Neuronal stem cell (in vitro differentiated cells): ENCODE measurements around the gene RDM1.
A peak's percentile ranks its signal among the peaks of the same experiment; 100 is the strongest.

Experiments
- DNase-seq: peaks from one replicate; pipeline ENCODE4 v3.0.0-alpha.2; 2013; ENCODE audit warnings: low spot score
- H2AFZ ChIP-seq: one replicate; pipeline ENCODE4 v1.6.1; 2013; ENCODE audit warnings: mild to moderate bottlenecking, low read length, inconsistent platforms
- H2AK5ac ChIP-seq: 2 replicates; pipeline ENCODE4 v1.6.1; 2013; ENCODE audit warnings: low read depth, mild to moderate bottlenecking, inconsistent platforms, low read length, moderate library complexity, mixed read lengths
- H2BK120ac ChIP-seq: 2 replicates; pipeline ENCODE4 v1.6.1; 2013; ENCODE audit warnings: low read depth, mild to moderate bottlenecking, inconsistent platforms, low read length, moderate library complexity, mixed read lengths
- H2BK12ac ChIP-seq: one replicate; pipeline ENCODE4 v1.6.1; 2013; ENCODE audit warnings: low read length, inconsistent platforms
- H2BK15ac ChIP-seq: 2 replicates; pipeline ENCODE4 v1.6.1; 2013; ENCODE audit warnings: mild to moderate bottlenecking, low read length, inconsistent platforms, mixed read lengths
- H2BK5ac ChIP-seq: one replicate; pipeline ENCODE4 v1.6.1; 2013; ENCODE audit warnings: inconsistent platforms, mild to moderate bottlenecking, low read length, moderate library complexity
- H3K14ac ChIP-seq: one replicate; pipeline ENCODE4 v1.6.1; 2013; ENCODE audit warnings: low read length, inconsistent platforms
- H3K18ac ChIP-seq: 2 replicates; pipeline ENCODE4 v1.6.1; 2013; ENCODE audit warnings: low read length, inconsistent platforms
- H3K23ac ChIP-seq: 2 replicates; pipeline ENCODE4 v1.6.1; 2013; ENCODE audit warnings: low read depth, mild to moderate bottlenecking, mixed read lengths, low read length, inconsistent platforms; ENCODE audit not compliant: poor library complexity
- H3K27ac ChIP-seq: replicated peaks from 3 replicates; pipeline ENCODE4 v1.5.1; 2013; ENCODE audit warnings: low read length, inconsistent platforms
- H3K27me3 ChIP-seq, 3 experiments: 2 replicates each; pipeline ENCODE4 v1.6.1; 2013; ENCODE audit warnings: low read length in 3 of 3, mild to moderate bottlenecking in 2 of 3, inconsistent platforms in 1 of 3, low read depth in 1 of 3, mixed read lengths in 1 of 3, moderate library complexity in 1 of 3; ENCODE audit not compliant: control insufficient read depth in 3 of 3, insufficient read depth in 3 of 3
- H3K36me3 ChIP-seq, 2 donors: replicated peaks in 1 of 2; 2 replicates each; pipeline ENCODE4 v1.6.1; 2013; ENCODE audit warnings: low read length in 2 of 2; ENCODE audit not compliant: control insufficient read depth in 2 of 2, insufficient read depth in 2 of 2
- H3K4ac ChIP-seq: 2 replicates; pipeline ENCODE4 v1.6.1; 2013; ENCODE audit warnings: inconsistent platforms, mild to moderate bottlenecking, low read length, moderate library complexity
- H3K4me1 ChIP-seq, 2 donors: 1 replicate in 1 of 2; 2 replicates in 1 of 2; pipeline ENCODE4 v1.6.1; 2013; ENCODE audit warnings: low read length in 2 of 2, low read depth in 1 of 2; ENCODE audit not compliant: control insufficient read depth in 2 of 2, insufficient read depth in 1 of 2
- H3K4me2 ChIP-seq: one replicate; pipeline ENCODE4 v1.6.1; 2013; ENCODE audit warnings: mild to moderate bottlenecking, low read length, inconsistent platforms; ENCODE audit not compliant: insufficient read depth, poor library complexity, severe bottlenecking
- H3K4me3 ChIP-seq, 2 donors: 2 replicates each; pipeline ENCODE4 v1.5.1; 2013; ENCODE audit warnings: low read length in 2 of 2, mild to moderate bottlenecking in 2 of 2, inconsistent platforms in 1 of 2, moderate library complexity in 1 of 2
- H3K79me1 ChIP-seq: one replicate; pipeline ENCODE4 v1.6.1; 2013; ENCODE audit warnings: low read depth, mild to moderate bottlenecking, inconsistent platforms, low read length, moderate library complexity
- H3K9ac ChIP-seq: one replicate; pipeline ENCODE4 v1.6.1; 2013; ENCODE audit warnings: mild to moderate bottlenecking, low read depth, low read length, inconsistent platforms; ENCODE audit not compliant: poor library complexity
- H3K9me3 ChIP-seq, 2 donors: replicated peaks in 1 of 2; 2 replicates each; pipeline versions ENCODE3 to v1.6.1; 2013; ENCODE audit warnings: low read length in 2 of 2, mild to moderate bottlenecking in 2 of 2, inconsistent platforms in 1 of 2, low read depth in 1 of 2, mixed read lengths in 1 of 2, moderate library complexity in 1 of 2; ENCODE audit not compliant: control insufficient read depth in 2 of 2, insufficient read depth in 1 of 2
- H4K8ac ChIP-seq: one replicate; pipeline ENCODE4 v1.6.1; 2013; ENCODE audit warnings: low read depth, mild to moderate bottlenecking, inconsistent platforms, low read length, moderate library complexity
- H4K91ac ChIP-seq: one replicate; pipeline ENCODE4 v1.6.1; 2013; ENCODE audit warnings: low read length, low read depth, mild to moderate bottlenecking, inconsistent platforms; ENCODE audit not compliant: poor library complexity
- WGBS, 2 donors: extraction: QIAGEN DNeasy Blood & Tissue Kit; methylation state at CpG; one replicate each; pipeline ENCODE4 v1.1.7; 2013; ENCODE audit warnings: missing lambda C conversion rate in 2 of 2, mixed read lengths in 1 of 2; ENCODE audit not compliant: insufficient read length in 2 of 2, insufficient replicate concordance in 1 of 2; ENCODE audit errors: extremely low coverage in 2 of 2; 5-methylcytosine and 5-hydroxymethylcytosine counted together

The RDM1 gene

GRCh38 chr17:35969558-35970380 is 39.2 kb upstream of the RDM1 start:
- H3K4me2 ChIP-seq: no peak overlapping the region
- no peak overlapping the region for H3K23ac ChIP-seq
- H3K4me3 ChIP-seq: no peak overlapping the region
- no peak overlapping the region for H4K91ac ChIP-seq
- H3K9me3 ChIP-seq: no peaks in the 10 kb centered on the region
- H3K79me1 ChIP-seq: no peaks in the 10 kb centered on the region
- H2BK5ac ChIP-seq: no peak overlapping the region
- peaks cover 0 to 7% (median 0%) of the 10 kb centered on the region in 3 experiments for H3K27me3 ChIP-seq
- H3K27ac ChIP-seq: no peak overlapping the region
- no peak overlapping the region for H3K9ac ChIP-seq
- H2AK5ac ChIP-seq: no peak overlapping the region
- H3K4ac ChIP-seq: no peak overlapping the region
- H3K14ac ChIP-seq: no peak overlapping the region
- no peaks in the 10 kb centered on the region for H3K36me3 ChIP-seq
- no peak overlapping the region for H2BK12ac ChIP-seq
- DNase-seq: peak; percentile 86
- WGBS, 2 donors: no CpG with 5 or more reads among the region's 8 CpGs
- no peak overlapping the region for H4K8ac ChIP-seq
- H3K4me1 ChIP-seq: no peaks in the 10 kb centered on the region
- H2BK15ac ChIP-seq: no peak overlapping the region
- no peak overlapping the region for H2BK120ac ChIP-seq
- peak overlapping the region; percentile 35 for H3K18ac ChIP-seq
- H2AFZ ChIP-seq: peak overlapping the region; percentile 62

GRCh38 chr17:35968520-35969054 is 38.0 kb upstream of the RDM1 start:
- WGBS, 2 donors: no CpG with 5 or more reads among the region's 10 CpGs
- no peak for DNase-seq
- H3K4me1 ChIP-seq: no peaks in the 10 kb centered on the region

DNA sequence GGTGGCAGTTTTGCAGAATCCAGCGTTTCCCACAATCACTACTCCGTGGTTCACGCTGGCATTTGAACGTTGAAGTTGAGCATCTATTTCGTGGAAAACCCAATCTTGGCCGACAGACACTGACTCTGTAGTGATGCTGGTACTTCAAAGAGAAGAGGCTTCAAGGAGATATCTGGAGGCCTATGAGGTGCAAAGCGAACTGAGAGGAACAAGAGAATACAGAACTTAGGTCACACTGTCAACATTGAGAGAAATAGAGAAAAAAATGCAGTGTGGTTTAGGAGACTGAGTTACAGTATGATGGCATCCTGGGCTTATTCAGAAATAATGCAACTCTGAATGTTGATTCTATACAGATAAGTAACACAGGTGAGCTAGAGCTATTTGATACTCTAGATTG is 34.7 kb upstream of the RDM1 start:
- Histone ChIP-seq H3K4me1 (no peaks in the 10 kb centered on the region), H2BK120ac (no peak overlapping the region), H2BK12ac (no peak overlapping the region), H3K9me3 (no peaks in the 10 kb centered on the region), H3K4ac (no peak overlapping the region), H3K27ac (no peak overlapping the region), H3K79me1 (no peaks in the 10 kb centered on the region), H2BK15ac (no peak overlapping the region), H3K18ac (no peak overlapping the region), H3K4me2 (no peak overlapping the region), H3K4me3 (no peak overlapping the region), H3K36me3 (no peaks in the 10 kb centered on the region), H3K27me3 (peaks cover 0 to 7% (median 0%) of the 10 kb centered on the region in 3 experiments), H3K9ac (no peak overlapping the region), H2BK5ac (no peak overlapping the region), H2AK5ac (no peak overlapping the region), H3K23ac (no peak overlapping the region), H2AFZ (no peak overlapping the region), H4K91ac (no peak overlapping the region), H3K14ac (no peak overlapping the region), H4K8ac (no peak overlapping the region)
- WGBS, 2 donors: no CpG with 5 or more reads among the region's 7 CpGs
- no peak for DNase-seq

More at GRCh38 chr17:35968520-35969054, 38.0 kb upstream of the RDM1 start:
- Histone ChIP-seq H3K4ac (no peak overlapping the region), H3K4me2 (no peak overlapping the region), H2BK12ac (no peak overlapping the region), H3K27ac (no peak overlapping the region), H4K8ac (no peak overlapping the region), H4K91ac (no peak overlapping the region), H3K4me3 (no peak overlapping the region), H3K79me1 (no peaks in the 10 kb centered on the region), H3K18ac (no peak overlapping the region), H3K14ac (no peak overlapping the region), H2AFZ (no peak overlapping the region), H2BK15ac (no peak overlapping the region), H3K9ac (no peak overlapping the region), H3K36me3 (no peaks in the 10 kb centered on the region), H3K9me3 (no peaks in the 10 kb centered on the region), H2AK5ac (no peak overlapping the region), H3K23ac (no peak overlapping the region), H3K27me3 (peaks cover 0 to 7% (median 0%) of the 10 kb centered on the region in 3 experiments), H2BK5ac (no peak overlapping the region), H2BK120ac (no peak overlapping the region)

DNA sequence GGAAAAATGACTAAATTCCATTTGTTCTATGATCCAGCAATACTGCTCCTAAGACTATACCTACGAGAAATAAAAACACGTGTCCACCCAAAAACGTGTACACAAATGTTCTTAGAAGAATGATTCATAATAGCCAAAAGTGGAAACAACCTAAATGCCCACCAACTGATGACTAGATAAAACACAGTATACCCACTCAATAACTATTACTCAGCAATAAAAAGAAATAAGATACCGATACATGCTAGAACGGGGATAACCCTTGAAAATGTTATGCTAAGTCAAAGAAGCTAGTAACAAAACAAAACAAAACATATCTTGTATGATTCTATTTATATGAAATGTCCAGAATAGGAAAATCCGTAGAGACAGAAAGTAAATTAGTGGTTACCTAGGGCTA is 33.1 kb upstream of the RDM1 start:
- Histone ChIP-seq H3K4me2 (no peak overlapping the region), H3K36me3 (no peaks in the 10 kb centered on the region), H2BK5ac (no peak overlapping the region), H4K91ac (no peak overlapping the region), H3K27ac (no peak overlapping the region), H3K4ac (no peak overlapping the region), H3K9me3 (no peaks in the 10 kb centered on the region), H2AFZ (no peak overlapping the region), H3K4me3 (no peak overlapping the region), H3K9ac (no peak overlapping the region), H2BK12ac (no peak overlapping the region), H2AK5ac (no peak overlapping the region), H2BK120ac (no peak overlapping the region), H3K23ac (no peak overlapping the region), H3K18ac (no peak overlapping the region), H3K79me1 (no peaks in the 10 kb centered on the region), H3K4me1 (no peaks in the 10 kb centered on the region), H3K14ac (no peak overlapping the region), H3K27me3 (peaks cover 0 to 7% (median 0%) of the 10 kb centered on the region in 3 experiments), H4K8ac (no peak overlapping the region), H2BK15ac (no peak overlapping the region)
- no peak for DNase-seq
- WGBS, 2 donors: no CpG with 5 or more reads among the region's 6 CpGs
